Heart left ventricle (tissue), 13 donors: ENCODE results near the gene LMNTD2.

Source experiments
- CTCF ChIP-seq, 12 donors: fragments of 200-600 bp; sonication (generic) in 4 of 12; IDR thresholded peaks; one replicate each; pipeline versions ENCODE4 v1.5.0 to v1.8.0; 2018 to 2022; ENCODE audit warnings: antibody characterized with exemption in 12 of 12, mild to moderate bottlenecking in 5 of 12
- POLR2A ChIP-seq, 2 donors: fragments of 450-650 bp; IDR thresholded peaks; one replicate each; pipeline ENCODE4 v1.6.1; 2017; ENCODE audit warnings: antibody characterized with exemption in 2 of 2, mild to moderate bottlenecking in 2 of 2, moderate library complexity in 2 of 2
- donor health status: ischemic (EF 13 %, LVEDD 7.1; RV severe dilation, severe dysfunction).
- donor health status: DM: no; HTN: yes; CAD: no.
- donor health status: DM: no; HTN: no; CAD: no.
- donor health status: ischemic (EF 25% LVEDD 6.9; RV normal size, moderate dysfunction).
- donor health status: ischemic (EF 25% LVEDD 5.7; RV mildly dilated, moderate dysfunction).
- donor health status: ischemic (EF 35%, LVEDD 5.7; RV mildly dilated, moderate dysfunction).
- donor health status: nonischemic (EF 11% LVEDD 7.7; RV severe dilation, severe dysfunction).
- donor health status: DM: yes; HTN: yes; CAD: no.
- donor health status: PGD.
- donor health status: ischemic (EF 29% LVEDD 5.4; RV normal size, mild dysfunction).
- donor health status: nonischemic (EF 23%, LVEDD 6.1; RV moderate dilation, normal function).

GRCh38 chr11:587978-588380 lies 27.4 kb upstream of the LMNTD2 start:
- TF ChIP-seq CTCF (IDR thresholded peaks at IDR 0.05) (no peak), POLR2A (IDR thresholded peaks at IDR 0.05) (no peak)
